Fibroblast of gingiva (primary cell): ENCODE measurements around the gene TMEM94.
"Not testable (repeated sequence)": the region's sequence is repeated elsewhere in the genome, so short reads cannot be mapped to it uniquely, and the experiment has no call there.

Experiments used
- DNase-seq: peaks from one replicate; pipeline ENCODE4 v3.0.0-alpha.2; 2011; ENCODE audit warnings: low read depth

The TMEM94 gene

DNA sequence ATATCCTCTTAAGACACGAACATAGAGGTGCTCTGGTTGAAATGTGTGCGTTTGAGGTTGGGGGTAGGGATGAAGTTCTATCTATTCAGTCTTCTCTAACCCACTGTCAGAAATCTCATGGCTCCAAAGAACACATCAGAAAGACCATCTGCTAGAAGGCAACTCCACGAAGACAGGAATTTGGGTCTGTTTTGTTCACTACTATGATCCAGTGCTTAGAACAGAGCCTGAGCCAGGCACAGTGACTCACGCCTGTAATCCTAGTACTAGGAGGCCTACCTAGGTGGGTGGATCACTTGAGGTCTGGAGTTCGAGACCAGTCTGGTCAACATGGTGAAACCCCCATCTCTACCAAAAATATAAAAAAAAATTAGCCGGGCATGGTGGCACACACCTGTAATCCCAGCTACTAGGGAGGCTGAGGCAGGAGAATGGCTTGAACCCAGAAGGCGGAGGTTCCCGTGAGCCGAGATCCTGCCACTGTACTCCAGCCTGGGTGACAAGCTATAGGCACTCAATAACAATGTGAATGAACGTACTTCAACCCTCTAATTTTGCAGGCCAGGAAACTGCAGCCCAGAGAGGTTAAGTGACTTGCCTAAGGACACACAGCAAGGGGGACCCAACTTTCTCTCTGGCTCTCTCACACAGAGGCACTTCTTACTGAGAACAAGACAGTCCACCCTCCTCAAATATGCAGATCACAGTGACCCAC is 56.6 kb downstream of the TMEM94 start:
- DNase-seq = no peak

DNA sequence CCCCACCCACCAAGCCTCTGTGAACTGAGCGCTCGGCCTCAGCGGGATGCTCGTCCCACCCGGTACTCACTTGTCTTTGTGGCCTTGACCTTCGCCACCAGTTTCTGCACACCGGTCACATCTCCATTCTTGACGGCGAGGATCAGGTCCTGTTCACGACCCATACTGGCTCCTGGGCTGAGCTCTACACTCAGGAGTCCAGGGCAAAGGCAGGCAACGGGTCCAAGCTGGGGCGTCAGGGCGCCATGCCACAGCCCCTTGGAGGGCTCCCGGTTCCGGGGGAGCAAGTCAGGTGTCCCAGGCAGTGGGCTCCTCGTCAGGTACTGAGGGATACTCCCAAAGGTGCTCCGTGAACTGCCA is 57.2 kb downstream of the TMEM94 start:
- DNase-seq = no peak

DNA sequence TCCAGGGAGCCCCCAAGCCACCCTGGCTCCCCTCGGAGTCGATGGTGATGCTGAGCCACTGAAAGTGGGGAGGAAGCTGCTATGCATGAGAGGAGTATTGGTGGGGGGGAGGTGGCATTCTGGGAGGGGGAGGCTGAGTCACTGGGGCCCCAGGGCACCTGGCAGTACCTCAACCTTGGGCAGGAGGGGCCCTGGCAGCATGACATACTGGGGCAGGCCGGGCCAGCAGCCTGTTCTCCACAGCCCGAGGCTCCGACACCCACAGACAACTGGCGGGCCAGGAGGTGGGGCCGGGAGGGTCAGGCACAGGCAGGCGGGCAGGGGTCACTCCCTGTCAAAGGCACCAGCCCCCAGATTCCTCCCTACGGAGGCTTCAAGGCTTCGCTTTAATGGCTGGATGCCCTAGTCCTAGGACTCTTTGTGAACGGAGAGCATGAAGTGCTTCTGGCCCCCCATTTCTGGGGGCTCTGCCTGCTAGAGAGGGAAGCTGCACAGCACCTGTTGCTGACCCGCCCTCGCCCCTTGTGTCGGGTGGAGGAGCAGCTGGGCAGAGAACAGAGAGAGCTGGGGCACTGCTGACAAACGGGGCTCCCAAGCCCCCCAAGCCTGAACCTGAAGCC is 58.0 kb downstream of the TMEM94 start:
- no peak for DNase-seq

DNA sequence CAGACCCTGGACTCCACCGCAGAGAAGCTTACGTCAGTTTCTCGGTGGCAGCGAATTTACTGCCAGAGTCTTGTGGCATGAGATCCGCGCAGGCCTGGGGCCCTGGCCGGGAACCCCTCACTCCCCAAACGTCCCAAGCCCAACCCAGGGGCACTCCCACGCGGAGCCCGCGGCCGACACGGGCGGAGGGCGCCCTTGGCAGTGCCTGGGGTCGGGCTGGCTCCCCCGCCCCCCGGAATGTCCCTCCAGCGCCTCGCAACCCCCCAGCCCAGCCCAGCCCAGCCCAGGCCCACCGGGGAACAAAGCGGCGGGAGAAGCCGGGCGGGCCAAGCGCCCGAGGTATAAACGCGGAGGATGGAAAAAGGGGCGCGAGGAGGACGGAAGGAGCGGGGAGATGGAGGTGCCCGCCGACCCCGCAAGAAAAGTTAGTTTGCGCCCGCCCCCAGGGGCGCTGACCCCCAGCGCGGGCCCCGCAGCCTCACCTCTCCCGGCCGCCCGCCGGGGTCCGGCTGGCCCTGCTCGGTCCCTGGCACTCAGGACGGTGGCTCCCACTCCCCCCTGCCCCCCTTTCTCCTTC is 58.6 kb downstream of the TMEM94 start:
- DNase-seq = no peak

DNA sequence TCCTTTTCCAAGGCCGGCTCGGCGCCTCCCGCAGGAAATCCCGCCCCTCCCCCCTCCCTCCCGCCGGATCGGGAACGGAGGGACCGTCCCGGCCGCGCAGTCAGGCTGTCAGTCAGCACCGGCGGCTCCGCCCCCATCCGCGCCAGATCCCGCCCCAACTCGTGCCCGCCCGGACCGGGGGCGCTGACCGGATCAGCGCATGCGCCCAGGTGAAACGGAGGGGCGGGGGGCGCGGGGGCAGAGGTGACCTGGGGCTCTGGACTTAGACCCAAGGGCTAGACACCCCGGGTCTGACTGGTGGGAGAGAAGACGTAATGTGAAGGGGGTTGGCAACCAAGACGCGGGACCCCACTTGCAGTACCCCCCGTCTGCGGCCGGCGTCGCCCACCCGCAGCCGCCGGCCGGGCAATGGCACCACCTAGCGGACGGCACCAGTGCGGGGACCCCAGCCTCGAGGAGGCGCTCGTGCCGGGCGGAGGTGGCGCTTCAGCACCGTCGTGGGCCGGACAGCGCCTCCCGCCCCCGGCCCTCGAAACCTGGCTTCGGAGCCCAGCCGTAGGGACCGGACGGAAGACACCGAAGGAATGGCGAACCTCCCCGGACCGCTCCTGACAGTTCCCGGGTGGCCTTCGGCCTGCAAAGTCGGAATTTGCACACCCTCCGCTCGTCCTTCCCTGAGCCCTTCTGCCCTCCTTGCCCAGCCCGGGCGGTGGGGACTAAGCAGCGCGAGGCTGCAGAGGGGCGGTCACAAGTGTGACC is 59.2 kb downstream of the TMEM94 start, which contains the start of gene CASKIN2:
CASKIN2 (minus strand) TSS at position 42 of the 759 bp plus-strand sequence. CDS start 1,733 bp downstream, outside the sequence.
- DNase-seq = peak; percentile 85

DNA sequence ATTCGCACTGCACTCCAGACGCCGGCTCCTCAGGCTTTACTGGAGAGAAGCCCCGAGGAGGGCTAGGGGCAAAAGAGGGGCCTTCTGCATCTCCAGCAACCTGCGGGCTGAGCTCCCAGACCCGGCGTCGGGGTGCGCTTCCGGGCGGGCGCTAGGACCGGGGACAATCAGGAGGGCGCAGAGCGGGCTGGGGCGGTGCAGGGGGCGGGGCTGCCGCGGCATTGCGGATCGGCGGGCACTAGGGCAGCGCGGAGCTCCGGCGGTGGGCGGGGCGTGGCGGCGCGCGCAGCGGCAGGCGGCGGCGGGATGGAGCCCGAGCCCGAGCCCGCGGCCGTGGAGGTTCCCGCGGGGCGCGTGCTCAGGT is 59.8 kb downstream of the TMEM94 start, which contains the start of gene TSEN54:
TSEN54 (plus strand) TSS at position 274 of the 364 bp plus-strand sequence; CDS start at position 307, 33 bp downstream.
- DNase-seq = peak; percentile 86

DNA sequence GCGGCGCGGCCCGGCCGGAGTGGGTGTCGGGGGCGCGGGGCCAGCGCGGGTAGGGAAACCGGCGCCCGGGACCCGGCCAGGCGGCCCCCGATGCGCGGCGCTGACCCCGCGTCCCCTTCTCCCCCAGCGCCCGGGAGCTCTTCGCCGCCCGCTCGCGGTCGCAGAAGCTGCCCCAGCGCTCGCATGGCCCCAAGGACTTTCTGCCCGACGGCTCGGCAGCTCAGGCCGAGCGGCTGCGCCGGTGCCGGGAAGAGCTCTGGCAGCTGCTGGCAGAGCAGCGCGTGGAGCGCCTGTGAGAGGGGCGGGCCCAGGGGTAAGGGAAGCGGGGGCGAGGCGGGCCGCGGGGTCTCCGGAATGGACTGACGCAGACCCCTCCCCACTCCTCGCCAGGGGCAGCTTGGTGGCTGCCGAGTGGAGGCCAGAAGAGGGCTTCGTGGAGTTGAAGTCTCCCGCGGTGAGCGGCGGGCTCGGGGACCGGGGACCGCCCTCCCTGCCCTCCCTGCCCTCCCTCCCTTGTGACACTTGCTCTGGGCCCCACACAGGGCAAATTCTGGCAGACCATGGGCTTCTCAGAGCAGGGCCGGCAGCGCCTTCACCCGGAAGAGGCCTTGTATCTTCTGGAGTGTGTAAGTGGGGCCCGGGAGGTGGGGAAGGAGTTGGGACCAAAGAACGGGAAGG is 60.3 kb downstream of the TMEM94 start:
- peak; percentile 24 for DNase-seq

DNA sequence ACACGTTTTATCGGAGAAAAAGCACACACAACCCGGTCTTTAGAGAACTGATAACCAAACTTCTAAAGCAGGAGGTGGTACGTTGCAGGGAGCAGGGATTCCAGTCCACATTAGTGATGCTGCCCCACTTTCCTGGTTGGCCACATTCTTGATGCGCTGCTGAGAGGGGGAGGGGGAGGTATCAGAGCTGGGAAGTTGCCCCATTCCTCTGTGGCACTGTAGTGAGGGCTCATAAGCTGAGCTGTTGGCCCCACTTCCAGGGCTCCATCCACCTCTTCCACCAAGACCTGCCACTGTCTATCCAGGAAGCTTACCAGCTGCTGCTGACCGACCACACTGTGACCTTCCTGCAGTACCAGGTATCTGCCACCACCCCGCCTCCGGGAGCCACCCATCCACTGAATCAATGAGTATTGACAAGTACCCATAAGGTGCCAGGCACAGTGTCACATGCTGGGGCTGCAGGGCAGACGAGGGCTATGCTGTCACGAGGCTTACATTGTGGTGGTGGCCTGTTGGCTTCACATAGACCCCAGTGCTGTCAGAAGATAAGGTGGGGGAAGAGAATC is 60.9 kb downstream of the TMEM94 start:
- no peak for DNase-seq

DNA sequence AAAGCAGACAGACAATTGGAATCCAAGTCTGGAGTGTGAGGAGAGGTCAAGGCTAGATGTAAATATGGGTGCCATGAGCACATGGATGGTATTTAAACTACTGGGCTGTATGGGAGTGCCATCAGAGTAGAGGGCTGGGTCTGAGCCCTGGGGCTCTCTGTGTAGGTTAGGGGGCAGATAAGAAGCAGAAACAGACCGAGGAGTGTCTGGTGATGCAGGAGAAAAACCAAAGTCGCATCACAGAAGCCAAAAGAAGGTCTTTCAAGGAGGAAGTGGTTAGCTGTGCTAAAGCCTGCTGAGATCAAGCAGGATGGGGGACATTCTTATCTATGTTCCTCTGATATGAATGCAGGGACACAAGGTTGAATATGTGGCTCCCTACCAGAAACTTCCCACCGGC is 61.8 kb downstream of the TMEM94 start:
- DNase-seq = no peak

DNA sequence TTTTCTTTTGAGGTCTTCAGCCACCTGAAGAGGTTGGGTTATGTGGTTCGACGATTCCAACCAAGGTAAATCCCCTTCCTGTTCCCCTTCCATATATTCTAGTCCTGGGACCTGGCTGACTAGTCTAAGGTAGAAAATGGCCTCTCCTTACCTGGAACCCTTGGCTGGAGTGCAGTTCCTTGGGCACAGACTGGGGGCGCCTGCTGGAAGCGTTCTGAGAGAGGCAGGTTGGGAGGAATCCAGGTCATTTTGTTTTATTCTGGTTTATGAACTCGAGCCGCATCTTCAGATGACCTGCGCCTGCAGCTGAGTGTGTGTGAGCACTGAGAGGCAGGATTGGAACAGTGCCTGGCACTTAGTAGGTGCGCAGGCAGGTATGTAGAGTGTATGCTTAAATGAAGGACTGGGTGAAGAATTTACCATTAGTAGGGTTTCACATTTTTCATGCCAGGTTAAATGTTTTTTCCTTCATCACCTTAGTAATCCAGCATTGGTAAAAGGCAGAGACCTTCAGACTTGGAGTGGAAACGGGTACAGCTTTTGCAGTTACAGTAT is 62.6 kb downstream of the TMEM94 start:
- no peak for DNase-seq

DNA sequence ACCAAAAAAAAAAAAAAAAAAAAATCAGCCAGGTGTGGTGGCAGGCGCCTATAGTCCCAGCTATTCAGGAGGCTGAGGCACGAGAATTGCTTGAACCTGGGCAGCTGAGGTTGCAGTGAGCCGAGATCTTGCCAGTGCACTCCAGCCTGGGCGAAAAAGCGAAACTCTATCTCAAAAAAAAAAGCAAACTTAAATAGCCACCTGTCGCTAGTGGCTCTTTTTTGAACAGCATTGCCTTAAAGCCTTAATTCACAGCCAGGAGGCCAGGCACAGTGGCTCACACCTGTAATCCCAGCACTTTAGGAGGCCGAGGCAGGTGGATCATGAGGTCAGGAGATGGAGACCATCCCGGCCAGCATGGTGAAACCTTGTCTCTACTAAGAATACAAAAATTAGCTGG is 64.0 kb downstream of the TMEM94 start:
- DNase-seq = not testable (repeated sequence)

DNA sequence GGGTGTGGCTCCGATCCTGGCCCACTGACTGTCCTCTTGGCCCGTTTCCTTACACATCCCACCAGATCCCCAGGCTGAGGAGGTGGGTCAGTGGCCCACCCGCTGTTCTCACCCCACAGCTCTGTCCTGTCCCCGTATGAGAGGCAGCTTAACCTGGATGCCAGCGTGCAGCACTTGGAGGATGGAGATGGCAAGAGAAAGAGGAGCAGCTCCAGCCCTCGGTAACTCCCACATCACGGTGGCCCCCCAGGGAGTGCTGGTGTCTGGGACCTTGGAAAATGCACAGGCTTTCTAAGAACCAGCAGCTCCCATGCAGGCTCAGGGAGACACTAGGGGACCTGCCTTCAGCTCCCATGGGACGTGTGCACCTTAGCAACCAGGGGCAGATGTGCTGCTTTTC is 64.9 kb downstream of the TMEM94 start:
- no peak for DNase-seq

DNA sequence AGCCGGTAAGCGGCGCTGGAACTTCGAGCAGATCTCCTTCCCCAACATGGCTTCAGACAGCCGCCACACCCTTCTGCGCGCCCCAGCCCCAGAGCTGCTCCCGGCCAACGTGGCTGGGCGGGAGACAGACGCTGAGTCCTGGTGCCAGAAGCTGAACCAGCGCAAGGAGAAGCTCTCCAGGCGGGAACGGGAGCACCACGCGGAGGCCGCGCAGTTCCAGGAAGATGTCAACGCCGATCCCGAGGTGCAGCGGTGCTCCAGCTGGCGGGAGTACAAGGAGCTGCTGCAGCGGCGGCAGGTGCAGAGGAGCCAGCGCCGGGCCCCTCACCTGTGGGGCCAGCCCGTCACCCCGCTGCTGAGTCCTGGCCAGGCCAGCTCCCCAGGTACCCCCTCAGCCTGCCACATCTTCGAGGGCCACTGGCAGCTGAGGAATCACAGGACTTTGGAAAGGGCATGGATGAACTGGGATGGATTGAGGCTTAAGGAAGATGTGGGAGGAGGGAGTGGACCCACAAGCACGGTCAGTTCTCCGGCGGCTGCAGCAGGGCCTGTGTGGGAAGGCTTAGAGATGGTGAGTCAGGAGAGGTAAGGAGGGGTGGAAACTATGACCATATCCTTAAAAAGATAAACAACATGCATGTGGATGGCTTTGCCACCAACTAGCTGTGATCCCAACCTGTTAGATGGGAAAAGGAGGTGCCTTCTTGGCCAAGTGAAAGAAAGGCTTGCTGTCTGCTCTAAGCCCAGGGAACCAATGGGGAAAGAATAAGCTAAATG is 65.7 kb downstream of the TMEM94 start:
- DNase-seq = no peak

DNA sequence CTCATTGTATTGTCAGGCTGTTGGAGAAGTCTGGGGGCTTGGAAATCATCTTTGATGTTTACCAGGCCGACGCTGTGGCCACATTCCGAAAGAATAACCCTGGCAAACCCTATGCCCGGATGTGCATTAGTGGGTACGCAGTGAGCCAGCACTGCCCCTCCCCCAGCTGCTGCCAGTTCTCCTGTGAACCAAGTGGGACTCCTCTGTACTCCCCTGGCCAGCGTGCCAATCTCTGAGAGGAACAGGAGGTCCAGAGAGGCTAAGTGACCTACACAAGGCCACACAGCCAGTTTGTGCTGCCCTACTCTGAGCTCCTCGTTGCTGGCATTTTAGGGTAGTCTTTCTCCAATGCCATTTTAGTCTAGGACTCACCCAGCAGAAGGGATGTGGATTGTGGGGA is 67.2 kb downstream of the TMEM94 start:
- DNase-seq = no peak

DNA sequence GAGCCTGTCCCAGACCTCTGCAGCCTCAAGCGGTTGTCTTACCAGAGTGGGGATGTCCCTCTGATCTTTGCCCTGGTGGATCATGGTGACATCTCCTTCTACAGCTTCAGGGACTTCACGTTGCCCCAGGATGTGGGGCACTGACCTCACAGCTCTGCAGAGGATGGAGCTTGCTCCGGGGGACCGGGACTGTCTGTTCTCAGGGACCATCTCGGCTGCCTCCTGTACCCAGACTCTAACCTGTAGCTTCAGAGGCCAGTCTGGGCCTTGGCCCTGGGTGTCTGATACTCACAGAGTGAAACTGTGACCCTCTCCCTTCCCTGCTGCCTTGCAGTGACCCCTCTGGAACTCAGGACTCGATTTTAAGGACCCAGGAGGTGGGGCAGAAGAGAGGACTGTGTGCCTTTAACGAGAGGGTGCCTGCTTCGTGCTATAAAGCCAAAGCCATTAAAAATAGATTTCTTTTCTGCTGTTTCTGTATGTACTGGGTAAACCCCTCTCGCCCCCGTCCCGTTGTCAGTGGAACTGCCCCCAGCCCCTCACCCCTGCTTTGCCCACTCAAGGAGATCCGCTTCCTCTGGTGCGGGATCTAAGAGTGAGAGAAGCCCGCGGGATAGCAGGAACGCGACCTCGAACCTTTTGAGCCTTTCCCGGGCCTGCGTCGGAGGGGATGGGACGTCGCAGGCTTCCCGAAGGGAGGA is 68.0 kb downstream of the TMEM94 start:
- DNase-seq = no peak

DNA sequence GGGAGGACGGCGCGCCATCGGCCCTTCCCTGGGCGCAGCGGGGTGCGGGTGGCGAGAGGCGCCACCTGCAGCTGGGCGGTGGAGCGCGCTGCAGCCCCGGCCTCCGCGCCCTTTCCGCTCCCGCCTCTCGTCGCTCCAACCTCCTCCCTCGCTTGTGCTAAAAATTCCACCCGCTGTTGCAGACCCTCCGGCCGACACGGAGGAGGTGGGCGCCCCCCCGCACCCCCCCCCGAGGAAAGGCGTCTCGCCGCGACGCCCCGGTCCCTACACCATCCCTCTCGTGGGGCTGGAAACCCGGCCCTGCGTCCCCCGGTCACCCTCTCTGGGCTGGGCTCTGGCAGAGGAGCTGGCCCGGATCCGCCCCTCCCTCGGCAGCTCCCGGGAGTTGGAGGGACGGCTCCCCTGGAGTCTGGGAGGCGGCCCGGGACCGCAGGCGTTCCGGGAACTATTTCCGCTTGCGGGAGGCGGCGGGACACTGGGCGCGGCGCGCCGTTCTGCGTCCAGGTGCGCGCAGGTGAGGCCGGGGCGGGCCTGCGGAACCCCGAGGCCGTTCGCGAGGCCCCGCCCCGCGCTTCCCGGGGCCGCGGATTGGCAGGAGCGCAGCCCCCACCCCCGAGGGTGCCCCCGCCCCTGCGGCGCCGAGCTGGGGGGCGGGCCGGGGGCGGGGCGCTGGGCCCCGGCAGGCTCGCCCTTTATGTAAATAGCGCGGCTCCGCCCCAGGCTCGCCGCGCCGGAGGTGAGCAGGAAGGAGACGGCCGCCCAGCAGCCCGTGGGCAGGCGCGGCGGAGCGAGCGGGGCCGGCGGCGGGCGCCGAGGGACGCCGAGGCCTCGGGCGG is 68.8 kb downstream of the TMEM94 start, which contains the start of gene LLGL2:
LLGL2 (plus strand) TSS at position 728 of the 836 bp plus-strand sequence. CDS start 17,730 bp downstream, outside the sequence.
- DNase-seq = no peak

DNA sequence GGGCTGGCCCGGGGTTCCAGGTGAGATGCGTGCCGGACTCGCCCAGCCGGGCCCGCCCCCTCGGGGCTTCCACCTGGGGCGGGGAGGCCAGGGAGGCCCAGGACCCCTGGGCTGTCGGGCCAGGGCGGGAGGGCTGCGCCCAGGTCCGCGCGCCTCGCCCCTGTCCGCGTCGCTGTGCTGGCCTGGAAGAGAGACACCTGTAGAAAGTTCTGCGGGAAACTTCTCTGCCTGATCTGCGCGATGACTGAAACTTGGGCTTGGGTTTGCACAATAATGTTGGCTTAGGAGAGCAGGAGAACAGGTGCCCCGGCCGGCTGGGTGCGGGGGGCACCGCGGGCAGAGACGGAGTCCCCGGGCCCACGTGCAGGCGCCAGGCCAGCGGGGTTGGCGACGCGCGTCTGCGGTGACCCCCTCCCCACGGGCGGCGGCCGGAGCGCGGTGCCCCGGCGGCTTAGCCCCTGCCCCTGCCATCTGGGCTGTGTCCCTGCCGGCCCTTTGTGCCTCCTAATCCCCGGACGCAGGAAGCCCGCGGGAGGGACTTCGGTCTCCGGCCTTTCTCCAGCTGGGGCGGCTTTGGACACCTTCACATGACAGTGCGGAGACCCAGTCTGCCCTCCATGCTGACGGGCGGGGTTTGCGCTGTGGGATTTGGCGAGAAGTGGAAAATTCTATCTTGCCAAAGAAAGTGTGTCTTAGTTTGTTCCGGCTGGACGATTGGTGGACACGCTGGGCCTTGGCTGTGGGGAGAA is 69.5 kb downstream of the TMEM94 start:
- DNase-seq = no peak
